Hematopoietic multipotent progenitor cell treated with erythropoietin and hydrocortisone succinate and interleukin-3 and kit ligand, for 8 days (in vitro differentiated cells): ENCODE data around the gene TANC1.

Experiments
- DNase-seq: peaks from one replicate; pipeline ENCODE4 v3.0.0-alpha.2; 2015

The TANC1 gene

DNA sequence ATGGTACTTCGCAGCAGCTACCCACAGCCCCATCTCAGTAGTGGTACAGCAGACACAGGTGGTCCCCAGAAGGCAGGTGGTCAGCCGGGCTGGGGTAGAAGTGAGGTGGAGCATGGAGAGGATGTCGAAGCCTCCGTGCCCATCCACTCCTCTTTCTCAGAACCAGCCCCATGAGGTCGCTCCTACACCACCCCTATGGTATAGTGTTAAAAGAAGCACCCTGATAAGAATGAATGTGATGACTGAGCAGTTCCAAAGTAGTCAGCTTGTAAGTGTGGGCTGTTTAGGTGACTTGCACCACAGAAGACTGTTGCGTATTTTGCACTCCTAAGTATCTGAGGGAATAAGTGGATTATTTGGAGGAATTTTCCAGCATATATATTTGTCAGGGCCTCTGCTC lies 206.7 kb downstream of the TANC1 start:
- DNase-seq = peak; percentile 82

DNA sequence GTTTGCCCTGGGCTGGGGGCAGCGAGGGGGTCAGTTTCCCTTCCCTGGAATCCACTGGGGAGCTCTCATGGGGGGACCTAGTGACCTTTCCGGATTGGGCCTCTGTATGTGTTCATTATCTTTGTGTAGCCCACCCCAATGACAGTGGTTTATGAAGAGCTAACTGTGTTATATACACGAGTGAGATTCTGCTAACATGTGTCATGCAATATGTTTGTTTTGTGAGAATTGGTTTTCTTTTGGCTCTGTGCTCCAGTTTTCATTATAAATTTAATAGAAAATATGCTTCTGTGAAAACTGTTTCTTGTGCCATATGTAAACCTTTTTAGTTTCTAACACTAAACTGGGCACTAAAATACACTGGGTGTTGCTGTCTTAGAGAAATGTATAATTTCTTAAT lies 207.5 kb downstream of the TANC1 start:
- no peak for DNase-seq

DNA sequence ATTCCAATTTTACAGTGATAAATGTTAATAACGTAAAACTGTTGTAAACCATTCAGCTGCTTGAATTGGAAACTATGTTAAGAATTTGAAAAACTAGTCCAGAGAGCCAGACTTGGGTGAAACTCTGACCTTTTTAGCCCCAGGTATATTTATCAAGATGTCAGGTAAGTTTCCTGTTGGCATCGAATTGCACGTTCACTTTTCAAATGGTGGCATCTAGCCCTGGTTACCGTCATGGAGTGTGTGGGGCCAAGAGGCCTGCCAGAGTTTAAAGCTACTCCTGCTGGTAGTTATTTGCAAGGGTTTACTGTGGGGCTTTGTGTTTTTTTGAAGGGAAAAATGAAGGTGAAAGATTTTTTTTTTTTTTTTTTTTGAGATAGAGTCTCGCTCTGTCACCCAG lies 208.1 kb downstream of the TANC1 start:
- DNase-seq = no peak

DNA sequence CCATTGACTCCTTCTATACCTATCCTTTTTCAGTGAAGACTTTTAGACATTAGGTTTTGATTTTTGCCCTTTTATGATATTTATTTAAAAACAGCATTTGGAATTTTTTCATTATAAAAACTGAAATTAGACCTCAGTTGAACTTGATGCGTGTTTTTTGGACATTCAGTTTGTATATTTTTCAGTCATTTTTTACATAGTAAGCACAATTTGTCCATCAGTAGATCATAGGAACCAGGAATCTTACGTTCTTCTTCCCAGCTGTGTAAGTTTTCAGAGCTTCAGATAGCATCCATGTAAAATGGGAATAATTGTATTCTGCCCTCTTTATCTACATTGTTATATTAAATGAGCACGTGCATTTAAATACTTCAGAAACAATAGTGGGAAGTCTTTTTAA lies 208.9 kb downstream of the TANC1 start:
- no peak for DNase-seq

DNA sequence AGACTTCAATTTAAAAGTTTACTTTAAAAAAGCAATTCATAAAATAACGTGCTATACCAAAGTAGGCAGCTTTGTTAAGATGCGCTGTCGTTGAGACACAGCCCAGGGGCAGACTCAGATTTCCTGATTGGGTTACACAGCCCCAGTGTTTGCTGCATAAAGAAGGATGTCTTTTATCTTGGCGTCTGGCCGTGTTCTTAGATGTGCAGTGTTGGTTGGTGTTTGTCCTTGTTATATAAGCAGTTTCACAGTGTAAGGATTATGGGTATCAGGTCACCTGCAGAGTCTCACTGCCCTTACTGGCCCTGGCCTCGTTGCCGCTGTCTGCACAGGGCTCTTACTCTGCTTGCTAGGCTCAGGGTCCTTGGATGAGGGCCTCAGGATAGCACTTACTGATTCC lies 209.5 kb downstream of the TANC1 start:
- no peak for DNase-seq

DNA sequence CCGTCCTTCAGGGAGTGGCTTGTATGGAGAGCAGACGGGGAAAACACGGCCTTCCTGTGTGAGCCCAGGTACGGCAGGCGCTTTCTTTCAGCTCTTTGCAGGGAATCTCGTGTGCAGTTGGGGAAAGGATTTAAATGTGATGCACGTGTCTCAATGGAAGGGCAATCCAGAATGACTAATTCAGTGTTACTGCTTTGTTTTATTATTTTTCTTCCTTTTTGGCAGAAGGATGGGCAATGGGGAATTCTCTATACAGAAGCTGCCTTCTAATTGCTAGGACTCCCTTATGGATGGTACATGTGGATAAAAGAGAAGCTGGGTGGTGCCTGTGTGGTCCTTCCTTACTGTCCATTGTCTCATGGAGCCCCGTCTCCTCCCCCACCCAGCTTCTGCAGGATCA lies 210.7 kb downstream of the TANC1 start:
- no peak for DNase-seq

DNA sequence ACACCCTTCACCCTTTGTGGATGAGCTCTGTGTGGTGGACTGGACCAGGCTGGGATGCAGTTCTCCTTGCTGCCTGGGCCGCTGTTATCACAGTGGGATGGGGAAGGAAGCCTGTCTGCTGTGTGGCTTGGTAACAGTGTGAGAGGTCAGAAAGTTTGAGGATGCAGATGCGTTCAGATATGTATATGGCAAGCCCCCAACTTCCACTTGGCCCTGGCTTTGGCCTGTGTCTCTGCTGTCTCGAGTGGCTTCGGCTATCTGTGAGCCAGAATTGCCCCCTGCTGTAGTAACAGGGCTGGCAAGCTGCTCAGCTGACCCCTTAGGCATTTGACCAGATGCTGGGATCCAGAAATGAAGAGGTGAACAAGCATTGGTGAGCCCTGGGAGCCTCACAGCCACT lies 211.3 kb downstream of the TANC1 start:
- no peak for DNase-seq

DNA sequence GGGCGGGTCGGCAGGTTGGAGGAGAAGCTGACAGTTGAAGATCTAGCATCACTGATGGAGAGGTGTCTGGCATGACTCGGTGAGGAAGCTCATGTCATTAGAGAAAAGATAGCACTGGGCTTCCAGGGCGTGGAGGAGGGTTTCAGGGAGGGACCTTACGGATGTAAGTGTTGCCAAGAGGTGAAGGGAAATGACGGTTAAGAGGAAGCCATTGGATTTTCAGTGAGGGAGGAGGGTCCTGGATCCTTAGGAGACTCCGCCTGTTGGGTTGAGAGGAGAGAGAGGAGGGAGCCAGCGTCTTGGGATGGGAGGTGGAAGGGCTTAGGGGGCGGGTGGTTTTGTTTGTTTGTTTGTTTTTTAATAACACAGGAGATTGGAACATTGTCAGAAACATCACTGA lies 214.9 kb downstream of the TANC1 start:
- peak; percentile 31 for DNase-seq

DNA sequence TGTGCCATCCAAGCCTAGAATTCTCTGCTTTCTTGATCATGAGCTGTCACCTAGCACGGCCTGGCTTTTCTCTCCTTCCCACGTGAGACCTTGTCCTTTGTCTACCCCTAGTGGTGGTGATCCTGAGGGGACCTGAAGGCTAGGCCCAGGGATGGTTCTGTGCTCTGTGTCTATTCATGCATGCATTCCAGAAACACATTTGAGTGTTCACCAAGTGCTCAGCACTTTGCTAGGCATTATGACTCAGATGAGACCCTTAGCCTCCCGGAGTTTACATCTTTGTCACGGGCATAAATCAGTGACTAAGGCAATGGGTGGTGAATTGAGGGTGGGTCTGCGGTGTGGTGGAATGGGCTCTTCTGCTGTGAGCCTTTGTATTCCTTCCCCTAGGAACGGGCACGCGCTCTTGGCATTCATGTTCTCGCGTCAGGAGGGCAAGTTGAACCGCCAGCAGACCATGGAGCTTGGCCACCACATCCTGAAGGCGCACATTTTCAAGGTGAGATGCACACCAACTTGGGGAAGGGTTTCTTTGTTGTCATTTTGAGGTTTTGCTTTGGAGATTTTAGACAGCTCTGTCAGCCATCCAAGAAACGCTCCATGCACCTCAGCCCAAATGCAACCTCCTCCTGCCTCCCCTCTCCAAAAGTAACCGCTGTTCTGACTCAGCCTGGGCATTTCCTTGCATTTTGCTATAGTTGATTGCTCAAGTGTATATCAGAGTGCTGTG lies 217.1 kb downstream of the TANC1 start:
- peak; percentile 78 for DNase-seq

DNA sequence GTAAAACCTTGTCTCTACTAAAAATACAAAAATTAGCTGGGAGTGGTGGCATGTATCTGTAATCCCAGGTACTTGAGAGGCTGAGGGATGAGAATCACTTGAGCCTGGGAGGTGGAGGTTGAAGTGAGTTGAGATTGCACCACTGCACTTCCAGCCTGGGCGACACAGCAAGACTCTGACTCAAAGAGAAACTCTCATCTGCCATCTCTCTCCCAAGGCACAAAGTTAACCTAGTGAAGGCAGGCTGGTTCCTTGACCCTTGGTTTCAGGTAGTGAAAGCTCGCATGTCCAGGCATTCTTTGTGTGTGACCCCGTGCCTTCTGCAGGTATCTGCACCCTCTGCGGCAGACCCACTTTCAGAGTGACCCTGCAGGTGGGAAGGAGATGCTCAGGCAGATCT lies 218.0 kb downstream of the TANC1 start:
- DNase-seq = no peak

DNA sequence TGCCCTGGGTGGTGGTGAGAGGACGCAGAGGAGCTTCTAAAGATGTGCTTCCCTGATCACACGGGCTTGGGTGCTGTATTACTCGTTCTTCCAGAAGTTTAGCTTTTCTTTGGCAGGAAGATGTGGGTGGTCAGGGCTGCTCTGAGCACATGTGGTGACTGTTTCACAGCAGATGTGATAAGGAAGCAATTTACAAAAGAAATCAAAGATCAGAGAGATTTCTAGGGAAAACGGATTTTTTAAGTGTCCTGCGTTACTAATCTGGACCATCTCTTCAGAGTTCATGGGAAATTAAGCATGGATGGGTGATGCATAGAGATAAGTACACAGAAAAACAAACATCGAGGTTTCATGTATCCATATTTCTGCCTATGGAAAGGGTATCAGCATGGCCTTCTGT lies 218.7 kb downstream of the TANC1 start:
- no peak for DNase-seq

DNA sequence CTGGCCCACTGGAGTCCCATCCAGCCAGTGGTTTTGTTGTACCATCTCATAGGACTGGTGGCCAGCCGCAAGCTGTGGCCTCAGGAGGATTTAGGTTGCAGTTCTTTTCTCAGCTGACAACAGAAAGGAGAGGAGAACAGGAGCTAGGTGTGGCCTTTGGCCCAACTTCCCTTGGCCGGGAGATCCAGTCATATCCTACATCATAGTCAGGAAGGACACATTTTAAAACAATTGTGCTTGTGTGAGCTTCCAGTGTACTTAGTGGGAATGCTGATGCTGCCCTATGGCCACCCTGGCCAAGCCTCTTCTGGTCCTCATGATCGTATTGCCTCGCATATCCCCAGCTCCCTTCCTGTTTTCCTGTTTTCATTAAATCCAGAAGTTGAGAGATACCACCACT lies 220.0 kb downstream of the TANC1 start:
- no peak for DNase-seq

DNA sequence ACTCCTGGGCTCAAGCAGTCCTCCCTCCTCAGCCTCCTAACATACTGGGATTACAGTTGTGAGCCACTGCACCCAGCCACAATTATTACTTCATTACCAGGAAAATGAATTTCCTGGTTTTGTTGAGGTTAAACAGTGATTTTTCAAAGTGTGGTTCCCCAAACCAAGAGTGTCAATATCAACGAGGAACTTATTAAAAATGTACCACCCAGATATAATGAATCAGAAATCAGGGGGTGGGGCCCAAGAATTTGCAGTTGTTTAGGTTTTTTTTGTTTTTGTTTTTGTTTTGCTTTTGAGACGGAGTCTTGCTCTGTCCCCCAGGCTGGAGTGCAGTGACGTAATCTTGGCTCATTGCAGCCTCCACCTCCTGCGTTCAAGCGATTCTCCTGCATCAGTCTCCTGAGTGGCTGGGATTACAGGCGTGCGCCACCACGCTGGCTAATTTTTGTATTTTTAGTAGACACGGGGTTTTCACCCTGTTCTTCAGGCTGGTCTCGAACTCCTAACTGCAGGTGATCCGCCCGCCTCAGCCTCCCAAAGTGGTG lies 224.0 kb downstream of the TANC1 start:
- DNase-seq = no peak

DNA sequence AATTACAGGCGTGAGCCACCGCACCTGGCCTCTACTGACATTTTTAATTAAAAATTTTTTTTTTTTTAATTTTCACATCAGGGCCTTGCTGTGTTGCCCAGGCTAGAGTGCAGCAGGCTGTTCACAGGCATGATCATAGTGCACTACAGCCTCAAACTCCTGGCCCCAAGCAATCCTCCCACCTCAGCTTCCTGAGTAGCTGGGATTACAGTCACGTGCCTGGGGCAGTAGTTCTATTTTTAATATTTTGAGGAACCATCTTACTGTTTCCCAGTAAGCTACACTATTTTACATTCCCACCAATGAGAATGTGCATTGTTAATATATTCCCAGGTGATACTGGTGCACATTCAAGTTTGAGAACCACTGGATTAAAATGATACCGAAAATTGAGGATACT lies 225.4 kb downstream of the TANC1 start:
- no peak for DNase-seq

DNA sequence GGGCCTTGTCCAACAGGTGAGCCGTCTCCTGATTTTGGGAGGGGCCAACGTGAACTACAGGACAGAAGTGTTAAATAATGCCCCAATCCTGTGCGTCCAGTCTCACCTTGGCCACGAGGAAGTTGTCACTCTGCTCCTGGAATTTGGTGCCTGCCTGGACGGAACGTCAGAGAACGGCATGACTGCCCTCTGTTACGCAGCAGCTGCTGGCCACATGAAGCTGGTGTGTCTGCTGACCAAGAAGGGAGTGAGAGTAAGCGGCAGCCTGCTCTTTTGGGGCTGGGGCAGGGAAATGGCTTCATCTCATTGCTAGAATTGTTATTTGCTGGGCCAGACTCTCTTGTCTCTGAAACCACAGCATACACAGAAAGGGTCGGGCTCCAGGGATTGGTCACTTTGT lies 225.8 kb downstream of the TANC1 start:
- DNase-seq = no peak

DNA sequence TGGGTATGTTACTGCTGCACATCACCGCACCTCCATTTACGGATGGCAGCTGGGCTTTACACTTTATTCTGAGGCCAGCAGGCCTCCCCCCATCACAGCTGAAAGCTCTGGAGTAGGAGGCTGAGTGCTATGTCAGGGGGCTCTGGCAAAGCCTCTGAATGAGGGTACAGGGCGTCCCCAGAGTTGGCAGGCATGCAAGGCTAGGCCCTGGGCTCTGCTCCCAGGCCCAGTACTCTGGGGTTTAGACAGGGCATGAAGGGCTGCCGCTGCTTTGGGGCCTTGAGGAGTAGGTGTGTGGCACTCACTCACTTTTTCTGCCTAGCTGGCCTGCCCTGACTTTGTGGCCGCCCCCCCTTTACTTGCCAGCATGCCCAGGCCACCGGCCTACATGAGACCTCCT lies 227.3 kb downstream of the TANC1 start:
- no peak for DNase-seq

DNA sequence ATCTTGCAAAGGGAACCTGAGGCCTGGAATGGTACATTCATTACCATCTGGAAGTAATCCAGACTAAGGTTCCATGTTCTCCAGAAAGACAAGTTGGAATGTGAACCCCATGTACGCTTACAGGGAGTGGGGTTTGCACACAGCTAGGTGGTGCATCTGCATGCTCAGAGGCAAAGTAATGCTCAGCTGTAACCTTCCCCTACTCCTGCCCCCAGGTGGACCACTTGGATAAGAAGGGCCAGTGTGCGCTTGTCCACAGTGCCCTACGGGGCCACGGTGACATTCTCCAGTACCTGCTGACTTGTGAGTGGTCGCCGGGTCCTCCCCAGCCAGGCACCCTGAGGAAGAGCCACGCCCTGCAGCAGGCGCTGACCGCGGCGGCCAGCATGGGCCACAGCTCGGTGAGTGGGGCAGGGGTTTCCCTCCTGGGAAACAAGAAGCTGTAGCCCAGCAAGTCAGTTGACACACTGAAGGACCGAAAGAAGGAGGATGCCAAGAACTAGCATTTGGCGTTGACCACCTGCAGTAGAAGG lies 228.0 kb downstream of the TANC1 start:
- no peak for DNase-seq

DNA sequence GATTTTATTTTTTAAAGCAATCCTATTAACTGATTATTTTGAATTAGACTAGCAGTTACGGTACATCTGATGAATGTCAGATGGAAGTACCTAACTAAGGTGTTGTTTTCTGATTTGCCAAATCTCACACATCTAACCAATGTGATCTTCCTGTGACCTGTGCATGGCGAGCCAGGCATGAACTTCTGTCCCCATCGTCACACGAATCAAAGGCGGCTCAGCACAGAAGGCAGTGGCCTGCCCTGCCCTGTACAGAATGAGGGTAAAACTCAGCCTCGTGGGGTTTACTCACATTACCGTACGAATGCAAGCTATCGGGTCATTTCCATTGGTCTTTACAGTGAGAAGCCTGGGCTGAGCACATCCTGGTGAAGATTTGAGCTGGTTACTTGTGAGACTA lies 230.8 kb downstream of the TANC1 start:
- DNase-seq = no peak

DNA sequence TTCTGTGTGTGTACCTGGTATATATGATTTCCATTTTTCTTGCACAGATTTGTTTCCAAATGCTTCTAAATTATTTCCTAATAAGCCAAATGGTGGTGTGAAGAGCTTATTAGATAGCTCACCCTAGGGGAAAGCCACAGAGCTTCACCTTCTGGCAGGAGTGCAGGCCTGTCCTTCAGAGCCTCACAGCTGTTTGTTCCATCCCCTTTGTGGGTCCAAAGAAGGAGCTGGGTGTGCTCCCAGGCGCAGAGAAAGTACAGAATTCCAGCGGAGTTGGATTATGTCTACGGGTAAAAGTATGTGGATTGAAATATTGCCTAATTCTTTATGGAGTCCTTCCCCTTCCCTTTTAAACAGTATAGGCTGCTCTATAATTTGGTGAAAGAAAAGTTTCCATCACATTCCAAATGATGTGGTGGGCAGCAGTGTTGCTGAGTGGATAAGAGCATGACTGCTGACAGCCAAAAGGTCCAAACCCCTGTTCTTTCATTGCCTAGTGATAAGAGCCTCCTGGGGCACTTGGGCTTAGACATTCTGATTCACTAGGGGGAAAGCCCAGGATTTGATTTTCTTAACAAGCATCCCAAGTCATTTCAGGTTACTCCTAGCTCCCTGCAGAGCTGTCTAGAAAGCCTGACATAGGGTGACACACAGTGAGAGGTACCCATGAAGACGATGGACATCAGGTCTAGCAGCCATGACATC lies 231.5 kb downstream of the TANC1 start:
- DNase-seq = no peak

DNA sequence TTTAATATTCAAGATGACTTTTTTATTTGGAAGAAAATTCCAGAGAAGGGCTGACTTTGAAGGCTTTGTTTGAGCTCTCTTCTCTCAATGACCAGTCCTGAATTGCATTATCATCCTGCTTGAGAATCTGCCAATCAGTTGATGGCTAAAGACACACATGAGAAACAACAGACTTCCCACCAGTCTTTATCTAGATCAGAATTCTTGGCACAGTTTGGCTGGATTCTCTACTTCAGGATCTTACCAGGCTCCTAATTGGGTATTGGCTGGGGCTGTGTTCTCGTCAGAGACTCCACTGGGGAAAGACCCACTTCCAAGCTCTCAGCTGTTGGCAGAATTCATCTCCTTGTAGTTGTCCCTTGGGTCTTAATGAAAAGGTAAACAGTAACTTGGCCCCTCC lies 232.1 kb downstream of the TANC1 start:
- DNase-seq = no peak

DNA sequence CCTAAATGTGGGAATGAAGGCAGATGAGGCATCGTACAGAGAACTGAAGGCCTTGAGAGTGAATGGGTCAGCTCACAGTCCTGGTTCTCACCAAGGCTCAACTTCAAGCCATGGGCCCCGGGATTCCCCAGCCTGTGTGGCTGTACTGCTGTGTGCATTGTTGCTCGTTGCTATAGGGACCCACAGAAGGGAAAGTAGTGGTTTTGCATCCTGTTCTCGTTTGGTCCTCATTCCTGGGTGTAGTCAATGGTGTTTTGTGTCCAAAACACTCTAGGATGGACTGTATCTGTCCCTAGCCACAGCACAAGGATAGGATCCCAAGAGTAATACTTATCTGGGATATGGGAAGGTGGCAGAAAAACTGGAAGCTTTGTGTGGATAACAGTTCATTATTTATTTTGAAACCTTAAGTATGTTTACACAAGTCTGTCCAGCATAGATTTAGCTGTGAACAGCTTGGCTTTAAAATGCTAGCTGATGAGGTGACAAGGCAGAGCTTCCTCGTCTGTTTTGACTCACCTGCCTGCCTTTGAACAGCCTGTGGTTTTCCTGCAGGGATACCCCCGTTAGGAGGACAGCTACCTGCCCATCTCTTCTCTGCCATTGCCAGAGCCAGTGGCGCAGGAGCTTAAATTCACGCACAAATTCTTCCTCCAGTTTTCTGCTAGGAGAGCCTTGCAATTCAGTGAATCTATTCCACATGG lies 233.1 kb downstream of the TANC1 start:
- no peak for DNase-seq

DNA sequence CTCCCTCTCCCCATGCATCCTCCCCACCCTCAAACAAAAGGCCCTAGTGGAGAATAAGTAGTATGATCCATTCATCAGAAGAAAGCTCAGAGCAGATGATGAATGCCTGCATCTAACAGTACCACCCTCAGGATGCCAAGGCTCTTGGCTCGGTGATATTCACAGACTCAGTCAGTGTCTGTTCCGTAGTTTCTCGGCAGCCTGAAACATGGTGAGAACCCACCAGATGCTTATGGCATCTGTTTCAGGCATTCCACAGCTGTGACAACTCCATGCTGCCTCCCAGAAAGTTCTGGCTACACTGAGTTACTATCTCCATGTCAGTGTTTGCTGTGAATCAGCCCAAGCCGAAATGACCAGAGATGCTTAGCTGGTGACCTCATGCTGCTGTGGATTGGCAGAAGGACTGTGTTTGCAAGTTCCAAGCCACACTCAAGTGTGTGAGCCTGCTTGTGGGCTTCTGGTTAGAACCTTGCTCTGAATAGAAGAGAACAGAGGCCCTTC lies 234.2 kb downstream of the TANC1 start:
- no peak for DNase-seq

DNA sequence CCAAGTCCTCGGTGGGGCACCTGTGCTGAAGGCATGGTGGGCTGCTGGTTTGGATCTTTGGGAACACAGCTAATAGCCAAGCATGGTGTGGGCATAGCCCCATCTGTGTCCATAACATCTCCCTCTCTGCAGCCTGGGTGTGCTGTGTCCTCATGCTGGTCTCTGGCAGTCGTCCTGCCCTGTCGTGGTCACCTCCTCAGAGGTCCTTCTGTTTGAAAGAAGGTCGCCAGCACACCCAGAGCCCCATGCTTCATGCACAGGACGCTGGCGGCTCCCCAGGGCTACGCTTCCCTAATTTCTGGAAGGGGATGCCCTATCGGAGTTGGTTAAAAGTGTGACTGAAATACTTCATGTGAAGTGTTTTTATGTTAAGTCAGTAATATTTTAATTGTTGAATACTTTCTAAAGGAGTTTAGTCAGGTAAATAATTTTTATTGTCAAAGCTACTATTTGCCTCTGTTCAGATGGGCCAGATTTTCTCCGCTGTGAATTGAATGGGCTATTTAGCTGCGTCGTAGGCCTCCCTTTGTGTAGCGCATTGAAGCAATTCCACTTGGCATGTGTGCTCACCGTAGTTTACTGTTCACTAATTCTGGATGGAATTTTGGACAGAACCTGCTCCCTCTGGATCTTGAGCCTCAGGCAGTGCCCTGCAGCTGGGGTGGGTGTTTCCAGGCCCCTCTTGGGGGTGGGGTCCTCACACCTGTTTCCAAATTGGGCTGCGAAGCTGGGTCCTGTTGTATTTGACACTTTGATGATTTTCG lies 236.1 kb downstream of the TANC1 start:
- DNase-seq = no peak
